BLaER1 treated with 17β-estradiol and CSF1 and Interleukin-3, amounts not matched to agents 10 nM and 100 nM (cell line): Measurements from ENCODE around the gene ERC1.

Source experiments
- H3K27ac ChIP-seq, 11 experiments: shearing (Covaris generic); formaldehyde crosslinking; 2 replicates each; pipeline ENCODE4 v1.8.1; 2022
- H3K27me3 ChIP-seq, 11 experiments: shearing (Covaris generic); formaldehyde crosslinking; 2 replicates each; pipeline ENCODE4 v1.8.1; 2022
- H3K36me3 ChIP-seq, 11 experiments: shearing (Covaris generic); formaldehyde crosslinking; 2 replicates each; pipeline ENCODE4 v1.8.1; 2022
- H3K4me1 ChIP-seq, 10 experiments: shearing (Covaris generic); formaldehyde crosslinking; 2 replicates each; pipeline ENCODE4 v1.8.1; 2022
- H3K4me2 ChIP-seq, 11 experiments: shearing (Covaris generic); formaldehyde crosslinking; 2 replicates each; pipeline ENCODE4 v1.8.1; 2022
- H3K4me3 ChIP-seq, 10 experiments: shearing (Covaris generic); formaldehyde crosslinking; 2 replicates each; pipeline ENCODE4 v1.8.1; 2022
- H3K9ac ChIP-seq, 11 experiments: shearing (Covaris generic); formaldehyde crosslinking; 2 replicates each; pipeline ENCODE4 v1.8.1; 2022
- H3K9me3 ChIP-seq, 11 experiments: shearing (Covaris generic); formaldehyde crosslinking; replicated peaks in 1 of 11; 2 replicates each; pipeline ENCODE4 v1.8.1; 2022
- H4K20me1 ChIP-seq, 11 experiments: shearing (Covaris generic); formaldehyde crosslinking; 2 replicates each; pipeline ENCODE4 v1.8.1; 2022
- Cebpa-rat ChIP-seq, 11 experiments: shearing (Covaris generic); IDR thresholded peaks; 2 replicates each; pipeline ENCODE4 v1.8.1; 2022

ERC1 gene

GRCh38 chr12:1102115-1102514 lies 111.1 kb downstream of the ERC1 start:
- Histone ChIP-seq H3K4me1 (peaks cover 5 to 22% (median 9%) of the 10 kb centered on the region in 10 experiments; a peak in 11 of 20 replicates), H3K9me3 (no peaks in the 10 kb centered on the region), H3K36me3 (peaks cover 0 to 50% (median 14%) of the 10 kb centered on the region in 11 experiments; a peak in 15 of 22 replicates), H4K20me1 (peaks cover 0 to 58% (median 20%) of the 10 kb centered on the region in 11 experiments; a peak in 9 of 22 replicates), H3K9ac (no peak overlapping the region), H3K27me3 (no peaks in the 10 kb centered on the region), H3K4me3 (no peak overlapping the region), H3K27ac (no peak overlapping the region), H3K4me2 (peak overlapping the region in 3 of 11 experiments; percentile 6 to 31 (median 20); a peak in 5 of 22 replicates)
- no peak for TF ChIP-seq Cebpa-rat (IDR thresholded peaks at IDR 0.05)

DNA sequence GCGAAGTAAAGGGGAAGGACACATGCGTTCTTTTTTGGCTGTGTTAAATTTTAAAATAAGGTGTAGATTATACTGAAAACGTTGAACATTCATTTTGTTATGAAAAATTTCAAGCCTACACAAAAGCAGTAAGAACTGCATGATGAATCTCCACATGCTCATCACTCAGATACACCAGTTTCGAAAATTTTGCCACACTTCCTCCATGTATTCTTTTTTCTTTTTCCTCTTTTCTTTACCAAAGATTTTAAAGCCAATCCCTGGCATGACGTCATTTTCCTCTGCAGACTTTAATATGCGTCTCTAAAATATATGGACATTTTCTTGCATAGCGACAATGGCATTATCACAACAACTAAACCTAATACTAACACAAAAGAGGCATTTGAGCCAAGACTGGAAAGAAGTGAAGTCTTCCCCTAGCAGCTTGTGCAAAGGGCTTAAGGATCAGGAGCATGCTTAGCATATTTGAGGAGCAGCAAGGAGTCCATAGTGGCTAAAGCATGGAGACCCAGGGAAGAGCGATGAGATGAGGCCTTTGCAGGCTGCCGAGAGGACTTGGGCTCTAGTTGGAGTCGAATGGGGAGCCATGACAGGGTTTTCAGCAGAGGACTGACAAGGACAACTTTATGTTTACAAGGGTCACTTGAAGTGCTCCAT lies 111.9 kb downstream of the ERC1 start:
- Histone ChIP-seq H3K4me3 (no peak overlapping the region), H3K36me3 (peaks cover 0 to 48% (median 15%) of the 10 kb centered on the region in 11 experiments; a peak in 15 of 22 replicates), H3K9ac (no peak overlapping the region), H3K9me3 (no peaks in the 10 kb centered on the region), H3K27ac (no peak overlapping the region), H3K4me1 (peaks cover 5 to 22% (median 9%) of the 10 kb centered on the region in 10 experiments; a peak in 11 of 20 replicates), H3K27me3 (no peaks in the 10 kb centered on the region), H3K4me2 (peak overlapping the region in 5 of 11 experiments; percentile 6 to 31 (median 20); a peak in 4 of 22 replicates), H4K20me1 (peaks cover 1 to 59% (median 14%) of the 10 kb centered on the region in 11 experiments; a peak in 12 of 22 replicates)
- TF ChIP-seq Cebpa-rat (IDR thresholded peaks at IDR 0.05), result no peak

DNA sequence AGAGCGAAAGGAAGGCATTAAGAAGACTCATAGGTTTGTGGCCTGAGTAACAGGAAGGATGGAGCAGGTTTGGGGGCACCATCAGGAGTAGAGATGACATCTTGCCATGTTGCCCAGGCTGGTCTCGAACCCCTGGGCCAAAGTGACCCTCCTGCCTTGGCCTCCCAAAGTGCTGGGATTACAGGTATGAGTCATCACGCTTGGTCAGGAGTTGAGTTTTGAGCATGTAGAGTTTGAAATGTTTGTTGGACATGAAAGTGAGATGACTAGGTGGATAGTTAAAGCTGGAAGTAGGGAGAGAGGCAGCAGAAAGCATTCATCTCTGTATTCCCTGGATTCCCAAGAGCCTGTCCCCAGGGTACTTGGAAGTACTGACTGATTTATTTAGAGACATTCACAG lies 112.6 kb downstream of the ERC1 start:
- H3K4me1 ChIP-seq, result peaks cover 5 to 22% (median 9%) of the 10 kb centered on the region in 10 experiments; a peak in 11 of 20 replicates
- H3K9me3 ChIP-seq, result no peaks in the 10 kb centered on the region
- H3K4me3 ChIP-seq, result no peak overlapping the region
- no peaks in the 10 kb centered on the region for H3K27me3 ChIP-seq
- H3K4me2 ChIP-seq, result 0 out of 22 replicates have a peak overlapping the region, but pooled peaks of 1 of the 11 experiments have one; percentile 31
- H3K27ac ChIP-seq, result no peak overlapping the region
- no peak overlapping the region for H3K9ac ChIP-seq
- peaks cover 4 to 57% (median 14%) of the 10 kb centered on the region in 11 experiments; a peak in 12 of 22 replicates for H4K20me1 ChIP-seq
- TF ChIP-seq Cebpa-rat (IDR thresholded peaks at IDR 0.05), result no peak
- H3K36me3 ChIP-seq, result peaks cover 0 to 41% (median 15%) of the 10 kb centered on the region in 11 experiments; a peak in 16 of 22 replicates

DNA sequence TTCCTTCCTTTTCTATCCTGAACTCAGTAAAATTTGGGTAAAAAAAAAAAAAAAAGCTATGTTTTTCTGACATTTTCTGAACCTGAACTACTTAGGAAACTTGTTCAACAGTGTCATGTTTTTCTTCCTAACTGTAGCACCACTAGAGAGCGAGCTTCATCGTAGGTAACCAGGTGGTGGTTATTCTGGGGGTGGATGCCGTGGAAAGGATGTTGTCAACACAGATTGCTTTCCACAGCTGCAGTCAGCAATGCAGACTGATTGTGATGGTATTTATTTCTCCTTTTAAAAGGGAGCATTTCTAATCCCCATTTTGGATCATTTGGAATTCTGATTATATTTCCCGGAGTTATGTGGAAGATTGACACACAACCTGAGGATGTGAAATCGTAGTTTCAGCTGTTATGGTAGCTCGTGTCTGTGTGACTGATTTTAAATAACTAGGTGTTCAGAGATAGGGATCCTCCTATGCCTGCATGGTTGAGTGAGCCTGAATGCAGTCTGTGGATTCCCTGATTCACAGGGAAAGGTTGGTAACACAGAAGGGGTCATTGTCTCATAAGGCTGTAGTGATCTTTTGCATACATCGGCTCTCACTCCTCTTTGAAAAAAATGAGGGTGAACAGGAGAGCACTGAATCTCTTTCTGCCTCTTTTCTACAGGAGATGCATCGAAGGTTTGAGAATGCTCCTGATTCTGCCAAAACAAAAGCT lies 113.2 kb downstream of the ERC1 start:
- H3K9me3 ChIP-seq, result no peaks in the 10 kb centered on the region
- peaks cover 5 to 22% (median 9%) of the 10 kb centered on the region in 10 experiments; a peak in 11 of 20 replicates for H3K4me1 ChIP-seq
- no peak overlapping the region for H3K27ac ChIP-seq
- no peak overlapping the region for H3K4me2 ChIP-seq
- no peaks in the 10 kb centered on the region for H3K27me3 ChIP-seq
- peaks cover 4 to 51% (median 14%) of the 10 kb centered on the region in 11 experiments; a peak in 12 of 22 replicates for H4K20me1 ChIP-seq
- peaks cover 0 to 39% (median 15%) of the 10 kb centered on the region in 11 experiments; a peak in 16 of 22 replicates for H3K36me3 ChIP-seq
- no peak for TF ChIP-seq Cebpa-rat (IDR thresholded peaks at IDR 0.05)
- H3K9ac ChIP-seq, result no peak overlapping the region
- H3K4me3 ChIP-seq, result no peak overlapping the region

GRCh38 chr12:1107669-1108068 lies 116.6 kb downstream of the ERC1 start:
- no peak overlapping the region for H3K4me2 ChIP-seq
- H3K27me3 ChIP-seq, result no peaks in the 10 kb centered on the region
- H3K27ac ChIP-seq, result no peak overlapping the region
- no peaks in the 10 kb centered on the region for H3K9me3 ChIP-seq
- peaks cover 5 to 25% (median 10%) of the 10 kb centered on the region in 10 experiments; a peak in 10 of 20 replicates for H3K4me1 ChIP-seq
- H3K36me3 ChIP-seq, result peaks cover 21 to 66% (median 44%) of the 10 kb centered on the region in 11 experiments
- H3K4me3 ChIP-seq, result no peak overlapping the region
- peaks cover 0 to 23% (median 7%) of the 10 kb centered on the region in 11 experiments; a peak in 11 of 22 replicates for H4K20me1 ChIP-seq
- H3K9ac ChIP-seq, result no peak overlapping the region
- TF ChIP-seq Cebpa-rat (IDR thresholded peaks at IDR 0.05), result no peak

DNA sequence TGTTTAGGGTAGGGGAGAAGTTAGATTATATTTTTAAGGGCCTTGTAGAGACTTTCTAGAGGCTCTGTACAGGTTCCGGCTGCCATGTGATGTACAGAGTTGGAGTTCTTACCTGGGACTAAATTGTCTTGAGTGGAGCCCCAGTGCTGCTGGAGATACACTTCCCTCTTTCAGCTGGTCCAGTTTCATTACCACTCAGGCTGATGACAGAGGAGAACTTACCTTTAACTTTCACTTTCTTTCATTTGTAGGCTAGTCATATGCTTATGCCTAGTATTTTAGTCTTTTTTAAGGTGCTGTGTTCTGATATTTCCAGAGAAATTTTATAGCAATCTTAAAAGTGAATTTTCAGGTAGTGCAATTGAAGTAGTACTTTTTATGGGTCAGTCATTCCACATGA lies 117.3 kb downstream of the ERC1 start:
- Histone ChIP-seq H3K4me2 (peak overlapping the region in 1 of 11 experiments; percentile 19; a peak in 1 of 22 replicates), H3K9ac (no peak overlapping the region), H3K36me3 (peaks cover 17 to 72% (median 40%) of the 10 kb centered on the region in 11 experiments), H3K4me1 (peaks cover 5 to 19% (median 10%) of the 10 kb centered on the region in 10 experiments; a peak in 10 of 20 replicates), H4K20me1 (peaks cover 0 to 17% (median 7%) of the 10 kb centered on the region in 11 experiments; a peak in 11 of 22 replicates), H3K9me3 (no peaks in the 10 kb centered on the region), H3K27me3 (no peaks in the 10 kb centered on the region), H3K27ac (no peak overlapping the region), H3K4me3 (no peak overlapping the region)
- no peak for TF ChIP-seq Cebpa-rat (IDR thresholded peaks at IDR 0.05)

- Histone ChIP-seq H3K4me2 (no peak overlapping the region), H3K9ac (no peak overlapping the region), H3K9me3 (no peaks in the 10 kb centered on the region), H3K4me3 (no peak overlapping the region), H4K20me1 (peaks cover 0 to 15% (median 0%) of the 10 kb centered on the region in 11 experiments; a peak in 9 of 22 replicates), H3K4me1 (no peaks in the 10 kb centered on the region), H3K27me3 (no peaks in the 10 kb centered on the region), H3K36me3 (peaks cover 20 to 82% (median 32%) of the 10 kb centered on the region in 11 experiments), H3K27ac (no peak overlapping the region)
- TF ChIP-seq Cebpa-rat (IDR thresholded peaks at IDR 0.05), result no peak
These were observed 124.6 kb downstream of the ERC1 start for GRCh38 chr12:1115484-1116231.

- H3K27ac ChIP-seq, result no peak overlapping the region
- no peaks in the 10 kb centered on the region for H3K4me1 ChIP-seq
- no peak overlapping the region for H3K4me2 ChIP-seq
- TF ChIP-seq Cebpa-rat (IDR thresholded peaks at IDR 0.05), result no peak
- H3K9ac ChIP-seq, result no peak overlapping the region
- H3K4me3 ChIP-seq, result no peak overlapping the region
- peaks cover 0 to 15% (median 0%) of the 10 kb centered on the region in 11 experiments; a peak in 9 of 22 replicates for H4K20me1 ChIP-seq
- H3K27me3 ChIP-seq, result no peaks in the 10 kb centered on the region
- H3K36me3 ChIP-seq, result peaks cover 4 to 73% (median 19%) of the 10 kb centered on the region in 11 experiments; a peak in 20 of 22 replicates
- no peaks in the 10 kb centered on the region for H3K9me3 ChIP-seq
These were observed 126.3 kb downstream of the ERC1 start for GRCh38 chr12:1117371-1117770.
